NB4 (cell line): ENCODE results near the gene NRL.

Source experiments
- MYC ChIP-seq: IDR thresholded peaks from 2 replicates; pipeline ENCODE4 v1.6.1; 2011; ENCODE audit warnings: low read depth, low read length
- POLR2A ChIP-seq: IDR thresholded peaks from 2 replicates; pipeline ENCODE4 v1.6.1; 2011; ENCODE audit warnings: mild to moderate bottlenecking; ENCODE audit not compliant: insufficient read length; ENCODE audit errors: extremely low read depth
- TF ChIP-seq, protein P1 (sequence below): IDR thresholded peaks from one replicate; pipeline ENCODE4 v1.5.1; 2012; ENCODE audit warnings: low read depth, low read length
- TF ChIP-seq, protein P2 (sequence below): IDR thresholded peaks from 2 replicates; pipeline ENCODE4 v1.6.1; 2011; ENCODE audit warnings: low read depth, low read length

DNA sequence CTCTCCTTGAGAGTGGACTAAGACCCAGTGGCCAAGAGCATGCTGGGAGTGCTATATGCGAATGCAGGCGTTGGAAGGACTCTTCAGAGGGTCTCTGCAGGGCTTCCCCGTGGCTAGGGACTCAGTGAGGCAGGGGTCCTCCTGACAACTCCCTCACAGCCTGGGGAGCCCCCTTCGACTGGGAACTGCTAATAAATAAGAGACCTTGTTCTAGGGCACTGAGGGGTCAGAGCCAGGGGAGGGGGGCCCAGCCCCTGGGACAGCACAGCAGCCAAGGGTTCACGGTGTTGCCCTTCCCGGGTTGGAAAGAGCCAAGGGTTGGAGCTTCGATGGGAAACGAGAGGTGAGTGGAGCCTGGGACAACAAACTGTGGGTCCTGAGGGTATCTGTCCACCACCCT, 49.3 kb downstream of the NRL start:
- TF ChIP-seq, protein P1, sequence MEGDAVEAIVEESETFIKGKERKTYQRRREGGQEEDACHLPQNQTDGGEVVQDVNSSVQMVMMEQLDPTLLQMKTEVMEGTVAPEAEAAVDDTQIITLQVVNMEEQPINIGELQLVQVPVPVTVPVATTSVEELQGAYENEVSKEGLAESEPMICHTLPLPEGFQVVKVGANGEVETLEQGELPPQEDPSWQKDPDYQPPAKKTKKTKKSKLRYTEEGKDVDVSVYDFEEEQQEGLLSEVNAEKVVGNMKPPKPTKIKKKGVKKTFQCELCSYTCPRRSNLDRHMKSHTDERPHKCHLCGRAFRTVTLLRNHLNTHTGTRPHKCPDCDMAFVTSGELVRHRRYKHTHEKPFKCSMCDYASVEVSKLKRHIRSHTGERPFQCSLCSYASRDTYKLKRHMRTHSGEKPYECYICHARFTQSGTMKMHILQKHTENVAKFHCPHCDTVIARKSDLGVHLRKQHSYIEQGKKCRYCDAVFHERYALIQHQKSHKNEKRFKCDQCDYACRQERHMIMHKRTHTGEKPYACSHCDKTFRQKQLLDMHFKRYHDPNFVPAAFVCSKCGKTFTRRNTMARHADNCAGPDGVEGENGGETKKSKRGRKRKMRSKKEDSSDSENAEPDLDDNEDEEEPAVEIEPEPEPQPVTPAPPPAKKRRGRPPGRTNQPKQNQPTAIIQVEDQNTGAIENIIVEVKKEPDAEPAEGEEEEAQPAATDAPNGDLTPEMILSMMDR: no peak
- TF ChIP-seq POLR2A (no peak), MYC (no peak)
- TF ChIP-seq, protein P2, sequence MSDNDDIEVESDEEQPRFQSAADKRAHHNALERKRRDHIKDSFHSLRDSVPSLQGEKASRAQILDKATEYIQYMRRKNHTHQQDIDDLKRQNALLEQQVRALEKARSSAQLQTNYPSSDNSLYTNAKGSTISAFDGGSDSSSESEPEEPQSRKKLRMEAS: no peak
